ENCODE data around the gene HSD17B1. TPM values are rescaled to one million over a fixed set of nuclear protein-coding genes. Genes with fewer than 3 reads are reported as not detected.

The HSD17B1 gene
- total and polyA plus RNA-seq, 2 of the 13 experiments (the other 11 are each of a cell fraction or from before 2014, with no cell fraction given) = 0.54 to 0.93 TPM

DNA sequence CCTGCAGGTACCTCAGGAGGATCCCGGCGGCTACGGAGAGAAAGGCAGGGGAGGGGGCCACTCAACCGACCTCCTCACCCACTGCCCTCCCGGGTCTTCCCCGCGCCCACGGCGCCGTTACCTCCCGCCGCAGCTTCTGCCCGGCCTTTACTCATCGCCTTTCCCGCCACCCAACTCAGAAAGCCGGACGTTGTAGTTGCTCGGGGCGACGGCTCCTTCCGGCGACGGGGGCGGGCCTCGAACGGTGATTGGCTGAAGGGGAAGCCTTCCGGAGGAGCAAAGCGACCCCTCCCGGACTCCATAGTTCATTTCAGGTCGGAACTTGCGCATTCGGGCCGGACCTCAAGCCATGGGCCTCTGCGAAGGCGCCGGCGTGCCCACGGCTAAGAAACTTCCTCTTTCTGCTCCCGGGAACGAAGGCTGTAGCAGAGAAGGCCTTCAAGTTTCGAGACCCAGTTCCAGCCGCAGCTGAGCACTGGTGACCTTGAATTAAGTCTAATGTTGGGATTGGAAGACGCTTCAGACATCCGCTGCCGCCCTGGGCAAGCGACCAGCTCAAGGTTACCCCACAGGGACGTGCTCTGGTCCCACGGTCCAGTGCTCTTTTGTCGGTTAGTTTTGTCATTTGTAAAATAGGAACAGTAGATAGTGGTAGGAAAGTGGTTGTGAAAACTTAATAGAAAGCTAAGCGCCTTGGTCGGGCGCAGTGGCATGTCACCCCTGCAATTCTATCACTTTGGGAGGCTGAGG, 25.0 kb downstream of the HSD17B1 start, which contains the start of gene PSMC3IP (continued):
- TF ChIP-seq, protein P1, sequence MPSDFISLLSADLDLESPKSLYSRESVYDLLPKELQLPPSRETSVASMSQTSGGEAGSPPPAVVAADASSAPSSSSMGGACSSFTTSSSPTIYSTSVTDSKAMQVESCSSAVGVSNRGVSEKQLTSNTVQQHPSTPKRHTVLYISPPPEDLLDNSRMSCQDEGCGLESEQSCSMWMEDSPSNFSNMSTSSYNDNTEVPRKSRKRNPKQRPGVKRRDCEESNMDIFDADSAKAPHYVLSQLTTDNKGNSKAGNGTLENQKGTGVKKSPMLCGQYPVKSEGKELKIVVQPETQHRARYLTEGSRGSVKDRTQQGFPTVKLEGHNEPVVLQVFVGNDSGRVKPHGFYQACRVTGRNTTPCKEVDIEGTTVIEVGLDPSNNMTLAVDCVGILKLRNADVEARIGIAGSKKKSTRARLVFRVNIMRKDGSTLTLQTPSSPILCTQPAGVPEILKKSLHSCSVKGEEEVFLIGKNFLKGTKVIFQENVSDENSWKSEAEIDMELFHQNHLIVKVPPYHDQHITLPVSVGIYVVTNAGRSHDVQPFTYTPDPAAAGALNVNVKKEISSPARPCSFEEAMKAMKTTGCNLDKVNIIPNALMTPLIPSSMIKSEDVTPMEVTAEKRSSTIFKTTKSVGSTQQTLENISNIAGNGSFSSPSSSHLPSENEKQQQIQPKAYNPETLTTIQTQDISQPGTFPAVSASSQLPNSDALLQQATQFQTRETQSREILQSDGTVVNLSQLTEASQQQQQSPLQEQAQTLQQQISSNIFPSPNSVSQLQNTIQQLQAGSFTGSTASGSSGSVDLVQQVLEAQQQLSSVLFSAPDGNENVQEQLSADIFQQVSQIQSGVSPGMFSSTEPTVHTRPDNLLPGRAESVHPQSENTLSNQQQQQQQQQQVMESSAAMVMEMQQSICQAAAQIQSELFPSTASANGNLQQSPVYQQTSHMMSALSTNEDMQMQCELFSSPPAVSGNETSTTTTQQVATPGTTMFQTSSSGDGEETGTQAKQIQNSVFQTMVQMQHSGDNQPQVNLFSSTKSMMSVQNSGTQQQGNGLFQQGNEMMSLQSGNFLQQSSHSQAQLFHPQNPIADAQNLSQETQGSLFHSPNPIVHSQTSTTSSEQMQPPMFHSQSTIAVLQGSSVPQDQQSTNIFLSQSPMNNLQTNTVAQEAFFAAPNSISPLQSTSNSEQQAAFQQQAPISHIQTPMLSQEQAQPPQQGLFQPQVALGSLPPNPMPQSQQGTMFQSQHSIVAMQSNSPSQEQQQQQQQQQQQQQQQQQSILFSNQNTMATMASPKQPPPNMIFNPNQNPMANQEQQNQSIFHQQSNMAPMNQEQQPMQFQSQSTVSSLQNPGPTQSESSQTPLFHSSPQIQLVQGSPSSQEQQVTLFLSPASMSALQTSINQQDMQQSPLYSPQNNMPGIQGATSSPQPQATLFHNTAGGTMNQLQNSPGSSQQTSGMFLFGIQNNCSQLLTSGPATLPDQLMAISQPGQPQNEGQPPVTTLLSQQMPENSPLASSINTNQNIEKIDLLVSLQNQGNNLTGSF (CRISPR knock-in tag; IDR thresholded peaks at IDR 0.05) = no peak; the same call in 1 of the 2 replicates
- TF ChIP-seq CREM (IDR thresholded peaks at IDR 0.05) (peak; percentile 85), CREM (CRISPR knock-in tag; IDR thresholded peaks at IDR 0.05) (0 out of 2 replicates have a peak, but pooled peaks have one; percentile 4), SAP130 (CRISPR knock-in tag; IDR thresholded peaks at IDR 0.05; ENCODE audit: low read depth) (peak; percentile 100), SALL2 (CRISPR knock-in tag; IDR thresholded peaks at IDR 0.05) (peak; percentile 42; the same call in 1 of the 2 replicates), ZNF709 (CRISPR knock-in tag; IDR thresholded peaks at IDR 0.05) (peak; percentile 93), TP53 (CRISPR knock-in tag; conservative IDR thresholded peaks at IDR 0.05) (peak; percentile 90; the same call in 1 of the 2 replicates), HOXA5 (CRISPR knock-in tag; IDR thresholded peaks at IDR 0.05) (no peak; the same call in 1 of the 2 replicates), ZC3H4 (CRISPR knock-in tag; IDR thresholded peaks at IDR 0.05; ENCODE audit: borderline replicate concordance) (no peak), HDAC6 (IDR thresholded peaks at IDR 0.05; ENCODE audit: low read depth, low read length) (no peak), ATAD3A (CRISPR knock-in tag; IDR thresholded peaks at IDR 0.05) (0 out of 2 replicates have a peak, but pooled peaks have one; percentile 60), ZNF720 (CRISPR knock-in tag; IDR thresholded peaks at IDR 0.05) (no peak), GATA4 (IDR thresholded peaks at IDR 0.05; ENCODE audit: borderline replicate concordance, low read depth) (no peak), ZNF274 (CRISPR knock-in tag; IDR thresholded peaks at IDR 0.05) (peak; percentile 85), ZFAT (CRISPR knock-in tag; conservative IDR thresholded peaks at IDR 0.05) (no peak), MIER2 (CRISPR knock-in tag; IDR thresholded peaks at IDR 0.05) (no peak), ZMYM2 (CRISPR knock-in tag; IDR thresholded peaks at IDR 0.05) (no peak), KAT8 (CRISPR knock-in tag; IDR thresholded peaks at IDR 0.05) (peak; percentile 95), ZNF251 (CRISPR knock-in tag; IDR thresholded peaks at IDR 0.05) (no peak)
- TF ChIP-seq, protein P2, sequence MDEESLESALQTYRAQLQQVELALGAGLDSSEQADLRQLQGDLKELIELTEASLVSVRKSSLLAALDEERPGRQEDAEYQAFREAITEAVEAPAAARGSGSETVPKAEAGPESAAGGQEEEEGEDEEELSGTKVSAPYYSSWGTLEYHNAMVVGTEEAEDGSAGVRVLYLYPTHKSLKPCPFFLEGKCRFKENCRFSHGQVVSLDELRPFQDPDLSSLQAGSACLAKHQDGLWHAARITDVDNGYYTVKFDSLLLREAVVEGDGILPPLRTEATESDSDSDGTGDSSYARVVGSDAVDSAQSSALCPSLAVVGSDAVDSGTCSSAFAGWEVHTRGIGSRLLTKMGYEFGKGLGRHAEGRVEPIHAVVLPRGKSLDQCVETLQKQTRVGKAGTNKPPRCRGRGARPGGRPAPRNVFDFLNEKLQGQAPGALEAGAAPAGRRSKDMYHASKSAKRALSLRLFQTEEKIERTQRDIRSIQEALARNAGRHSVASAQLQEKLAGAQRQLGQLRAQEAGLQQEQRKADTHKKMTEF (CRISPR knock-in tag; IDR thresholded peaks at IDR 0.05) = peak; percentile 91
- TF ChIP-seq, protein P3, sequence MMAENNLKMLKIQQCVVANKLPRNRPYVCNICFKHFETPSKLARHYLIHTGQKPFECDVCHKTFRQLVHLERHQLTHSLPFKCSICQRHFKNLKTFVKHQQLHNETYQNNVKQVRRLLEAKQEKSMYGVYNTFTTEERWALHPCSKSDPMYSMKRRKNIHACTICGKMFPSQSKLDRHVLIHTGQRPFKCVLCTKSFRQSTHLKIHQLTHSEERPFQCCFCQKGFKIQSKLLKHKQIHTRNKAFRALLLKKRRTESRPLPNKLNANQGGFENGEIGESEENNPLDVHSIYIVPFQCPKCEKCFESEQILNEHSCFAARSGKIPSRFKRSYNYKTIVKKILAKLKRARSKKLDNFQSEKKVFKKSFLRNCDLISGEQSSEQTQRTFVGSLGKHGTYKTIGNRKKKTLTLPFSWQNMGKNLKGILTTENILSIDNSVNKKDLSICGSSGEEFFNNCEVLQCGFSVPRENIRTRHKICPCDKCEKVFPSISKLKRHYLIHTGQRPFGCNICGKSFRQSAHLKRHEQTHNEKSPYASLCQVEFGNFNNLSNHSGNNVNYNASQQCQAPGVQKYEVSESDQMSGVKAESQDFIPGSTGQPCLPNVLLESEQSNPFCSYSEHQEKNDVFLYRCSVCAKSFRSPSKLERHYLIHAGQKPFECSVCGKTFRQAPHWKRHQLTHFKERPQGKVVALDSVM (CRISPR knock-in tag; IDR thresholded peaks at IDR 0.05) = no peak
- TF ChIP-seq, protein P4, sequence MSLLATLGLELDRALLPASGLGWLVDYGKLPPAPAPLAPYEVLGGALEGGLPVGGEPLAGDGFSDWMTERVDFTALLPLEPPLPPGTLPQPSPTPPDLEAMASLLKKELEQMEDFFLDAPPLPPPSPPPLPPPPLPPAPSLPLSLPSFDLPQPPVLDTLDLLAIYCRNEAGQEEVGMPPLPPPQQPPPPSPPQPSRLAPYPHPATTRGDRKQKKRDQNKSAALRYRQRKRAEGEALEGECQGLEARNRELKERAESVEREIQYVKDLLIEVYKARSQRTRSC (CRISPR knock-in tag; IDR thresholded peaks at IDR 0.05; ENCODE audit: low read depth) = no peak
